B cell (primary cell): ENCODE data around the gene COQ8A.
"Not testable (repeated sequence)": the region's sequence is repeated elsewhere in the genome, so short reads cannot be mapped to it uniquely, and the experiment has no call there.

Experiments used
- EZH2 ChIP-seq: IDR thresholded peaks from 2 replicates; pipeline ENCODE4 v1.6.1; 2012; ENCODE audit warnings: borderline replicate concordance, low read depth, mild to moderate bottlenecking, moderate library complexity, low read length; ENCODE audit not compliant: insufficient read depth, poor library complexity, severe bottlenecking
- TF ChIP-seq, protein P1 (sequence below): fragments of 200-600 bp; IDR thresholded peaks from one replicate; pipeline ENCODE4 v1.8.0; 2022; ENCODE audit warnings: antibody characterized with exemption, mild to moderate bottlenecking

DNA sequence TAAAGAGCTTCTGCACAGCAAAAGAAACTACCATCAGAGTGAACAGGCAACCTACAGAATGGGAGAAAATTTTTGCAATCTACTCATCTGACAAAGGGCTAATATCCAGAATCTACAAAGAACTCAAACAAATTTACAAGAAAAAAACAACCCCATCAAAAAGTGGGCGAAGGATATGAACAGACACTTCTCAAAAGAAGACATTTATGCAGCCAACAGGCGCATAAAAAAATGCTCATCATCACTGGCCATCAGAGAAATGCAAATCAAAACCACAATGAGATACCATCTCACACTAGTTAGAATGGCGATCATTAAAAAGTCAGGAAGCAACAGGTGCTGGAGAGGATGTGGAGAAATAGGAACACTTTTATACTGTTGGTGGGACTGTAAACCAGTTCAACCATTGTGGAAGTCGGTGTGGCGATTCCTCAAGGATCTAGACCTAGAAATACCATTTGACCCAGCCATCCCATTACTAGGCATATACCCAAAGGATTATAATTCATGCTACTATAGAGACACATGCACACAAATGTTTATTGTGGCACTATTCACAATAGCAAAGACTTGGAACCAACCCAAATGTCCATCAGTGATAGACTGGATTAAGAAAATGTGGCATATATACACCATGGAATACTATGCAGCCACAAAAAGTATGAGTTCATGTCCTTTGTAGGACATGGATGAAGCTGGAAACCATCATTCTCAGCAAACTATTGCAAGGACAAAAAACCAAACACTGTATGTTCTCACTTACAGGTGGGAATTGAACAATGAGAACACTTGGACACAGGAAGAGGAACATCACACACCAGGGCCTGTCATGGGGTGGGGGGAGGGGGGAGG lies 10.6 kb upstream of the COQ8A start:
- TF ChIP-seq, protein P1, sequence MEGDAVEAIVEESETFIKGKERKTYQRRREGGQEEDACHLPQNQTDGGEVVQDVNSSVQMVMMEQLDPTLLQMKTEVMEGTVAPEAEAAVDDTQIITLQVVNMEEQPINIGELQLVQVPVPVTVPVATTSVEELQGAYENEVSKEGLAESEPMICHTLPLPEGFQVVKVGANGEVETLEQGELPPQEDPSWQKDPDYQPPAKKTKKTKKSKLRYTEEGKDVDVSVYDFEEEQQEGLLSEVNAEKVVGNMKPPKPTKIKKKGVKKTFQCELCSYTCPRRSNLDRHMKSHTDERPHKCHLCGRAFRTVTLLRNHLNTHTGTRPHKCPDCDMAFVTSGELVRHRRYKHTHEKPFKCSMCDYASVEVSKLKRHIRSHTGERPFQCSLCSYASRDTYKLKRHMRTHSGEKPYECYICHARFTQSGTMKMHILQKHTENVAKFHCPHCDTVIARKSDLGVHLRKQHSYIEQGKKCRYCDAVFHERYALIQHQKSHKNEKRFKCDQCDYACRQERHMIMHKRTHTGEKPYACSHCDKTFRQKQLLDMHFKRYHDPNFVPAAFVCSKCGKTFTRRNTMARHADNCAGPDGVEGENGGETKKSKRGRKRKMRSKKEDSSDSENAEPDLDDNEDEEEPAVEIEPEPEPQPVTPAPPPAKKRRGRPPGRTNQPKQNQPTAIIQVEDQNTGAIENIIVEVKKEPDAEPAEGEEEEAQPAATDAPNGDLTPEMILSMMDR = not testable (repeated sequence)
- not testable (repeated sequence) for TF ChIP-seq EZH2
